Measurements from ENCODE around the gene MROH7.

MROH7 gene

DNA sequence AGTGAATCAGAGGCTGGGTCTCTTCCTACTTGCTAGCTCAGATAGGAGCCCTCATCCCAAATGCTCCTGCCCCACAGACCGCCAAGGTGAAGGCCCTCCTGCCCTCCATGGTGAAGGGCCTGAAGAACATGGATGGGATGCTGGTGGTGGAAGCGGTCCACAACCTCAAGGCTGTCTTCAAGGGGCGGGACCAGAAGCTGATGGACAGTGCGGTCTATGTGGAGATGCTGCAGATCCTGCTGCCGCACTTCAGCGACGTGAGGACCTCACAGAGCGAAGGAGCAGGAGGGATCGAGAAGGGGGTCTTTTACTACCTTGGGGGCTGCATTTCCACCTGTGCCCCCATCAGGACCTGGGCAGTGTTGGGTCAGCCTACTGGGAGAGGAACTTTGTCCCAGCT is 59.5 kb downstream of the MROH7 start:
- no peak for DNase-seq

- no peak for DNase-seq
Observed at GRCh38 chr1:54701996-54702395, 60.4 kb downstream of the MROH7 start.

DNA sequence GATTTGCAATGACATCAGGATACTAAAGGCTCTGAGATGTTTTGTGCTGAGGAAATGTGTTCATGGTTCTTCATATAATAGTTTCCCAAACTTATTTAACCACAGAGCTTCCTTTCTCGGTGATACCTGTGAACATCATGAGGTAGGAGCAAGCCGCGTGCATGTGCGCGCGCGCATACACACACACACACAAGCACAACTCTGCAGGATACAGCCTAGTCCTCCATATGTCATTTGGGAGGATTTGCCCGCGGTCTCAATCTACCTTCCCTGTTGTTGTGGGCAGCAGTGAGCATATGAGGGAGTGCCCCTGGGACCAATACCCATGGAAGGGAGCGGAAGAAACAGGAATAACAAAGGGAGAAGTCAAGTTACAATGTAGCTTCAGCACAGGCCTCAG is 61.9 kb downstream of the MROH7 start:
- DNase-seq: no peak

DNA sequence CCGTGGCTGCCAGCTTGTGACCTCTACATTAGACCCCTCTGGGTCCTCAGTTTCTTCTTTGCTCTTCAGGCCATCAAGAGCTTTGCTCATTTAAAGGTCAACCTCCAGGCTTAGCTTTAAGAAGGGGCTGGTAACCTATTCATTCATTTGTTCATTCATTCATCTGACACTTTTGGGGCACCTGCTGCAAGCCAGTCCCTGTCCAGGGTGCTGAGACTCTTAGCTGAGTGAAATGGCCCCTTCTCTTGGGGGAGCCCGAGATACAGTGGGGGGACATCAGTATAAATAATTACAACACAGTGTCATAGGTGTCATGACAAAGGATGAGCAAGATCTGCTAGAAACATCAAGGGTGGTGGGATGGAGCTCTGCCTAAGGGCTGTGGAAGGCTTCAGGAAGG is 63.6 kb downstream of the MROH7 start:
- no peak for DNase-seq

DNA sequence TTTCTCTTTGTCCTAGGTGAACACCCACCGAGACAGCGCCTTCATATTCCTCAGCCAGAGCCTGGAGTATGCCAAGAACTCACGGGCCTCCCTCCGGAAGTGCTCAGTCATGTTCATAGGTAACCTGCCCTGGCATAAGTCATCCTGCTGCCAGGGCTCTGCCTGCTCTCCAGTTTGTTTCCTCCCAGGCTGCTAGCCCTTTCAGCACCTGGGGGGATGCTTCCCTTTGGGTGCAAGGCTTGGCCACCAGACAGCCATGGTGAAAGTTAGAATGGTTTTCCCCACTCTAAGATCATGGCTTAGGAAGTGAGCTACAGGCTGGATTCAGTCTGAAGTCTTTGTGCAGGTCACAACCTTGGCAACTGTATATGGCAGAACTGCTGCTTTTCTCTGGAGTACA is 64.8 kb downstream of the MROH7 start:
- no peak for DNase-seq

- no peak for DNase-seq
Observed at GRCh38 chr1:54708385-54708784, 66.8 kb downstream of the MROH7 start.

DNA sequence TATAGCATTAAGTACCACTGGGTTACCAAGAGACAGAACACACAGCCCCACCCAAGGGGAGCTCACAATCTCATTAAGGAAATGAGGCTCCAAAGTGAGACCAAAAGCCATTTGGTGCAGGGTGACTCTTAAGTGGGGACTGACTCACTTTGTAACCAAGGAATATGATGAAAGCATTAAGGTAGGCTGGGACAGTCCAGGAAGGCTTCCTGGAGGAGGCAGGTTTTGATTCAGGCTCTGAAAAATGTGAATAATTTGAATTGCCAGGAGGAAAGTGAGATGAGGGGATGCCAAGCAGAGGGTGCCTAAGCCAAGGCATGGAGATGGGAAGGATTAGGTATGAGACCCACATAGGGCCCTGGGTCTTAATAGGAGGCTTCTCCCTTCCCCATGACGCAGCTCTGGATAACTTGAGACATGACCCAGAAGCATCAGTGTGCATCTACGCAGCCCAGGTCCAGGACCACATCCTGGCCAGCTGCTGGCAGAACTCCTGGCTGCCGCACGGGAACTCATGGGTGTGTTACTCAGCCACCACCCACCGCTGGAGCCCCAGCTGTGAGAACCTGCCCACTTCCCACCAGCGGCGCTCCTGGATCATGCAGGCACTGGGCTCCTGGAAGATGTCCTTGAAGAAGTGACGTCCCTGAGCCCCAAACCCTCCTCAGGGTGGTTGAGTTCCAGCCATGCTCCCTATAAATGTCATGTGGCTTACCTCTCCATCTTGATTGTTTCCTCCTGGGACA is 68.1 kb downstream of the MROH7 start:
- DNase-seq: no peak

GRCh38 chr1:54710434-54710833 is 68.8 kb downstream of the MROH7 start:
- DNase-seq: no peak

GRCh38 chr1:54710841-54711240 is 69.3 kb downstream of the MROH7 start:
- no peak for DNase-seq

GRCh38 chr1:54711536-54711935 is 70.0 kb downstream of the MROH7 start:
- no peak for DNase-seq

DNA sequence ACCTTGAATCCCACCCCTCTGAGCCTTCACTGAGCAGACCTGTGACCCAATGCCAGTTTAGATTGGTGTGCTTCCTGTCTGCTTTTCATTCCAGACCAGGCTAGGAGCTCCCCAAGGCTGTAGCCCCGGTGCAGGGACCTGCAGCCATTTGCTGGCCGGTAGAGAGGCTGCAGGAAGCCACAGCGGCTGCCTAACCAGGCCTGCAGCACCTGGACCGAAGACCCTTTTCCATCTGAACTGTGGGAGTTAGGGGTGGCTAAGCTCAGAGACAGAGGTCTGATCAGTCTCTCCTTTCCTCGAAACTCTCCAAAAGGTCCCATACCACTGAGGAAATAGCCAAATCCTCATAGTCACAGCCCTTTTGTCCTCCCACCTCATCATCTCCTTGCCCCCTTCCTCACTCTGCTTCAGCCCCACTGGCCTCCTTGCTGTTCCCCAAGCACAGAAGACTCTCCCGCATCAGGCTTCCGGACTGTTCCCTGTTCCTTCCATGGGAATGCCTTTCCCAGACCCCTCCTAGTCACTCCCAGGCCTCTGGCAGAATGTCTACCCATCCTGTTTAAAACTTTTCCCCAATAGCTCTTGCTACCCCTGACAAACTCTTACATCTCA is 73.4 kb downstream of the MROH7 start:
- DNase-seq: no peak

GRCh38 chr1:54715493-54716298 is 74.1 kb downstream of the MROH7 start, which contains the start of gene TTC4:
Gene TTC4 (plus strand): TSS chr1:54715861. CDS start chr1:54715909, 48 bp downstream.
- DNase-seq: peak; percentile 81

DNA sequence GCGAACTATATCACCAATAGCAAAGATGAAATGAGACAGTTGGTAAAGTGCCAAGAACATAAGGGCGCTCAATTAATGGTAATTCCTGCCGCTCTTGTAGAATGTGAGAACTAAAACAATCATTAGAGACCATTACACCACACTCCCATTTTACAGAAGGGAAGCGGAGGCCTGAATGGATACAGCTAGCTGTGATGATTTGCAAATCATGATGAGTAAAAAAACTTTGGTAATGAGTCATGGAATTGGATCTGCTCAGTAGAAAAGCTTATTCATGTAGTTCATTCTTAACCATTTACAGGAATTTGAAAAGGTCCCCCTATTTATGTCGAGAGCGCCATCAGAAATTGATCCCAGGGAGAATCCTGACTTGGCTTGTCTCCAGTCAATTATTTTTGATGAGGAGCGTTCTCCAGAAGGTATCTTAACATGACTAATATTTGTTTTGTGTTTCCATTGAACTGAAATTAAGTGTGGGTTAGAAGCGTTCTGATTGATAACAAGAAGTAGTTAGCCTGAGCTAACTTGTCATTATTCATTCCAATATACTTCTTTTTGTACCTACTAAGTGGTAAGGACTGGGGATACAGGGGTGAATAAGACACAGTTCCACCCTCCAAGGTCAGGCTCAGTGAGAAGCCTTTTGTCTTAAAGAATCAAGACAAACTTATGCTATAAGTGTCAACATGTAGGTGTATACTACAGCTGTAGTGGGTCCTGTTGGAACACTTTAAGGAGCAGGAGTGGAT is 74.9 kb downstream of the MROH7 start:
- no peak for DNase-seq

- DNase-seq: no peak
Observed at GRCh38 chr1:54721719-54722118, 80.1 kb downstream of the MROH7 start.

- DNase-seq: no peak
Observed at GRCh38 chr1:54723985-54724384, 82.4 kb downstream of the MROH7 start.

DNA sequence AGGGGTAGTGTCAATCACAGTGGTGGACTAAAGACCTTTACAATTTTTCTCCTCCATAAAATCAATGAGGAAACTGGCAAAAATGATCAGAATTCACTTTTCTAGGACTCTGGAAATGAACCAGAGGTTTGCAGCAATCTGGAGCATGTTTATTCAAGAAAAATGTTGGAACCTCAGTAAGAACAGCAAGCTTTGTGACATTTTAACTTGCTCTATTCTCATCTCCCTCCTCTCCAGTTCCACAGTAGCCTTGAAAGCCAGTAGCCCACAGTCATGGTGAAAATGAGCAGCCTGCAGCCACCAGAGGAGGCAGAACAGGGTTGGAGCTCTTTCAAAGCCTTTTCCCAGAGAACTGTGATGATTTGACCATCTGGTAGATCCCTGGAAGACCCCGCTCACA is 83.2 kb downstream of the MROH7 start:
- no peak for DNase-seq

DNA sequence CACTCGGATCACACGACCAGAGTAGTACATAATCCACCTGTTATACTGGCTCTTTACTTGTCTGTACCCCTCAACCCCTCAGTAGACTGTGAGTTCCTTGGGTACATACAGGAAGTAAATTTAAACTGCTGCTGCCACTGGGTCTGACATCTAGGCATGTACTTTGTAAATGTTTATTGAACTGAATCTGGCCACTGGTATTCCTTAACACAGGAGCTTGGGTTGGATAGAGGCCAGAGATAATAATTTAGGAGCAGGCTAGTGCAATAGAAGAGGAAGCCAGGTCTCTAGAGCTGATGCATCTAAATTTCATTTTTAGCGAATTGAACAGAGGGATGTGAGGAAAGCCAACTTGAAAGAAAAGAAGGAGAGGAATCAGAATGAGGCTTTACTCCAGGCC is 86.4 kb downstream of the MROH7 start:
- no peak for DNase-seq

- DNase-seq: no peak
Observed at GRCh38 chr1:54736685-54737084, 95.1 kb downstream of the MROH7 start.

GRCh38 chr1:54738244-54738643 is 96.7 kb downstream of the MROH7 start:
- no peak for DNase-seq

GRCh38 chr1:54741531-54741930 is 99.9 kb downstream of the MROH7 start:
- no peak for DNase-seq

DNA sequence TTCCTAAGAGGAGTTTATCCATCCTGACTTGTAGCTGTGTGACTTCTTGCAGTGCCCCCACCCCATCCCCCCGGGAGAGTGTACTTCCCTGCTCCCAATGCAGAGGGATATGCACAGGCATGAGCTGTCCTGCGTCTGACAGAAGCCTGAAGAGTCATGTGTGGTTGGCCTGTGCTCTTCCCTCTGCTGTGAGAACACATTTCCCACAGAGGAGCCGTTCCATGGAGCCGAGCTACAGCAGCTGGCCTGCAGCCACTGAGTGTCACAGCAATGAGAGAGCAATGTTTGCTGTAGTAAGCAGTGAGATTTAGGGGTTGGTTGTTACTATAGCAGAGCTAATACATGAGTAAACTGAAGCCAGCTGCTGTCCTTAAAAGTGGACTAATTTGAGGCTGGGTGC is 100.7 kb downstream of the MROH7 start:
- no peak for DNase-seq

DNA sequence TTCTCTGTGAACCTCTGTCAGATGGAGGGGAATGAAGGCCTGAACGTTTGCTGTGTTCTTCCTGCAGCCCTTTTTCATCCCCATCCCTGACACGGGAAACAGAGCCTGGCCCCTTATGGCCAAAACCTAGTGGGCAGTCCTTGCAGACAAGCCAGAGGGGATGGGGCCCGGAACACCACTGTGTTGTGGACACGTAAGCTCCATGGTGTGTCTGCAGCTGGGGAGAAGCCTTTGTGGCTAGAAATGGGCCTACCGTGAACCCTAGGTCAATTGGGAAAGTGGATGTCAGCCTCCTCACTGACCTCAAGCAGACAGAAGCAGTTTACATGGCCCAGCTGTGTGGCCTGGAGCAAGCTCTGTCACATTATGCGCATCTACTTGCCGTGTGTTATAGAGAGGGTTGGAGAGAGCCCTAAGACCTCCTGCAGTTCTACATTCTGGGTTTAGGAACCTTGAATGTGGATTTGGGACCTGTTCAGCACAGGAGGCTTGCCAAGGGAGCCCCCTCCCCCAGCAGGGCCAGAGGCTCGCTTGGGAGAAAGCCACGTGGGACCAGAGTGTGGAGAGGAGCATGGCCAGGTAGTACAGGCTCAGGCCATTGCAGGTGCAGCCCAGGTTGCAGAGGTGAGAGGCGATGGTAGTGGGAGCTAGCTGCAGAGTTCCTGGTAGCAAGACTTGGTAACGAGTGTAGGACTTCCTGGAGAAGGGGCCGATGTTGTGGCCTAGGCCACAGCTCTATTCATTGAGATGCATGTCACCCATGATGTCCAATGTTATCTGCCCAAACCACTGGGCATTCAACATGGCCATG is 102.0 kb downstream of the MROH7 start:
- DNase-seq: no peak
